GM19240 (cell line): ENCODE results near the gene ECE1.
"Not testable (repeated sequence)": the region's sequence is repeated elsewhere in the genome, so short reads cannot be mapped to it uniquely, and the experiment has no call there.

Source experiments
- DNase-seq: peaks from one replicate; pipeline ENCODE4 v3.0.0; 2011; ENCODE audit warnings: low spot score; ENCODE audit not compliant: insufficient read length

The ECE1 gene

DNA sequence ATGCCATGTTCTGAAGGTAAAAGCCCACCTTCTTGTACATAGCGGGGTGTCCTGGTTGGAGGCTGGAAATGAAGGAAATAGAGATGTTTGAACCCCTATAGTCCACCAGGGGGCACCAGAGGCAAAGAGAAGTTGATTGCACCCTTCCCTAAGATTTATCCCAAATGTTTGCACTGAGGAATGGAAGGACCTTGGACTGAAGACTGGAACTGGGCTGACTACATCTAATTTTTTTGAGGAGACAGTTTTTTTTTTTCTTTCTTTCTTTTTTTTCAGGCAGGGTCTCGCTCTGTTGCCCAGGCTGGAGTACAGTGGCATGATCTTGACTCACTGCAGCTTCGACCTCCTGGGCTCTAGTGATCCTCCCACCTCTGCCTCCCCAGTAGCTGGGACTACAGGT lies 58.2 kb downstream of the ECE1 start:
- peak; percentile 39 for DNase-seq

DNA sequence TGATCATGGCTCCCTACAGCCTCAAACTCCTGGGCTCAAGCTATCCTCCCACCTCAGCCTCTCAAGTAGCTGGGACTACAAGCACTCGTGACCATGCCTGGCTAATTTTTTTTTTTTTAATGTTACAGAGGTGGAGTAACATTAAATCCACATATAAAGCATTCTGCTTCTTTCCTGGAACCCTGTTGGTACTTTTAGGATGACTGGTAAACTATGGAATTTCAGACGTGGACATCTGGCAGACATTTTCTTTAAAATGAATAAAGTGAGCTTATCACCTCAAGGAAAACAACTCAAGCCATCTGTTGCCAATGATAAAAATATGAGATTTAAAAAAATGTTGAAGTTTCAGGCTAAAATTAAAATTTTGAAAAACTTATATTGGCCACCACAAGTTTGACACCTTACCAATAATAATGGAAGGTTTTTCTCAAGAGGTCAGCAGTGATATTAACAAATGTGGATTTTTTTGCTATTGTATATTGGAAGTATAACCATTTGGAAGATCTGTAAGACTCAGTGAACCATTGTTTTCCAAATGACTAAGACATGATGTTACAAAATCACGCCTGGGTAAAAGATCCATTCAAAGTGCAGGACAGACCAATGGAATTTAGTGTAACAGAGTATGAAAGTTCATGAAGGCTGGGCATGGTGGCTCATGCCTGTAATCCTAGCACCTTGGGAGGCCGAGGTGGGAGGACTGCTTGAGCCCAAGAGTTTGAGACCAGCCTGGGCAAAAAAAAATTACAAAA lies 60.8 kb downstream of the ECE1 start:
- DNase-seq: no peak

GRCh38 chr1:21228224-21228623 lies 62.0 kb downstream of the ECE1 start:
- DNase-seq: not testable (repeated sequence)

DNA sequence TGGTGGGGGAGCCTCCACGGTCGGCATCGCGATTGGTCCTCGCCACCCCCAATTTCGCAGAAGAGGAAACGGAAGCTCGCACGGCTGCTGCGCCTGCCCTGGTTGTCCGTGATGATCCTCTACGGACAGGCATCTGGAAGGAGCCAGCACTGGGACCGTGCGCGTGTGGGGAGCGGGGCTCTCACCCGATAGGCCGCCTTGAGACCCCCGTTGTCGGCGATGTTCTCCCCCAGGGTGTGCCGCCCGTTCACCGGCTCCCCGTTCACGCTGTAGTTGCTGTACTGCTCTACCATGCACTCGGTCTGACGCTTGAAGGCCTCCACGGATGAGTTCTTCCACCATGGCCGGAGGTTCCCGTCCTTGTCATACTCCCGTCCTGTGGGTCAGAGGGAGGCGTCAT lies 65.2 kb downstream of the ECE1 start:
- no peak for DNase-seq

- DNase-seq: no peak
These were observed 69.4 kb downstream of the ECE1 start for GRCh38 chr1:21220815-21221214.

DNA sequence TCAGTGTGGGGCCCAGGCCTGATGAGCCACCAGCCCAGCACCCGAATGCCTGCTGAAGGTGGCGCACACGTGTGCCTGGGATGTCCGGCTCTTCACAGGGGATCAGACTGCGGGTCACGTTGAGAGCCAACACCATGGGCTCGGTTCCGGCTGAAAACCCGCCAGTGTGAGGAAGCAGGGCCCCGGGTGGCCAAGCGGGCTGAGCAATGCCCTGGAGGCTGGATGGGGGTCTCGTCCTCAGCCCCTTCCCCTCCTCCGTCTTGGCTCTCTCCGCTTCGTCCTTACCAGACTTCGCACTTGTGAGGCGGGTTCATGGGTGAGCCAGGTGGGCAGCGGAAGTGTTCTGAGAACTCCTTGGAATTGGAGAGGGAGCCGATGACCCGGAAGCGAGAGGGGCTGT lies 70.6 kb downstream of the ECE1 start:
- DNase-seq: no peak

- no peak for DNase-seq
These were observed 72.3 kb downstream of the ECE1 start for GRCh38 chr1:21217812-21218596.

- no peak for DNase-seq
These were observed 73.1 kb downstream of the ECE1 start for GRCh38 chr1:21216835-21217811.

- DNase-seq: no peak
These were observed 78.1 kb downstream of the ECE1 start for GRCh38 chr1:21212126-21212525.

GRCh38 chr1:21208137-21208700 lies 82.0 kb downstream of the ECE1 start:
- not testable (repeated sequence) for DNase-seq

GRCh38 chr1:21206117-21206516 lies 84.1 kb downstream of the ECE1 start:
- no peak for DNase-seq

DNA sequence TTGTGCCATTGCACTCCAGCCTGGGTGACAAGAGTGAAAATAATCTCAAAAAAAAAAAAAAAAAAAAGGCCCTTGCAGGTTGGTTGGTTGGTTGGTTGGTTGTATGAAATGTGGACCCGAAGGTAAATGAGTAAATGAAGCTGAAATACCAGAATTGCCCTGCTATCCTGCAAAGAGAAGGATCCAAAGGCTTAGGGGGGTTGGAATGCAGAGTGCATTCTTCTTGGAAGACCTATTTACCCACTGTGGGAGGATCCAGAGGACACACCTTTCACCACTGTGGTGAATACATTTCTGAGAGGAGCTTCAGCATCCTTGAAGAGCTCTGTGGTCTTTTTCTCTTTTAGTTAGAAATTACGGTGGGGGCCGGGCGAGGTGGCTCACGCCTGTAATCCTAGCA lies 84.8 kb downstream of the ECE1 start:
- no peak for DNase-seq

DNA sequence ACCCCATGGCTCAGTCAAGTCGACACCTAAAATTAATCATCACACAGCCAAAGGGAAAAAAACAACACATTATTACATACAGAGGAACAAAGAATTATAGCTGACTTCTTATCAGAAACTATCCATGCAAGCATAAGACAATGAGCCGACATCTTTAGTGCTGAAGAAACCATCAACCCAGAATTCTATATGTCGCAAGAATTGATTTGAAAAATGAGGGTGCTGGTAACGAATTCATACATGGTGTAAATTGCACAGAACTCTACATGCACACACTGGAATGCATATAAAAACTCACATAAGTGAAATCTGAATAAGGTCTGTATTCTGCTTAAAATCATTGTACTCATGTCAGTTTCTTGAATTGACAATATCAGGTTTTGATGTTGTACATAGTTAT lies 88.6 kb downstream of the ECE1 start:
- no peak for DNase-seq

DNA sequence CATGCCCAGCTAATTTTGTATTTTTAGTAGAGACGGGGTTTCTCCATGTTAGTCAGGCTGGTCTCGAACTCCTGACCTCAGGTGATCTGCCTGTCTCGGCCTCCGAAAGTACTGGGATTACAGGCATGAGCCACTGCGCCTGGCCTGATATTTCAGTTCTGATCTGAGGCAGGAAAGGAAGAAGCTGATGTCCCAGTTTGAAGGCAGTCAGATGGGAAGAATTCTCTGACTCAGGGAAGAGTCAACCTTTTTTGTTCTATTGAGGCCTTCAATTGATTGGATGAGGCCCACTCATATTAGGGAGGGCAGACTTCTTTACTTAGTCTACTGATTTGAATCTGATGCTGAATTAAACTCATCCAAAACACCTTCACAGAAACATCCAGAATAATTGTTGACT lies 89.0 kb downstream of the ECE1 start:
- not testable (repeated sequence) for DNase-seq

- no peak for DNase-seq
These were observed 89.5 kb downstream of the ECE1 start for GRCh38 chr1:21200767-21201166.

DNA sequence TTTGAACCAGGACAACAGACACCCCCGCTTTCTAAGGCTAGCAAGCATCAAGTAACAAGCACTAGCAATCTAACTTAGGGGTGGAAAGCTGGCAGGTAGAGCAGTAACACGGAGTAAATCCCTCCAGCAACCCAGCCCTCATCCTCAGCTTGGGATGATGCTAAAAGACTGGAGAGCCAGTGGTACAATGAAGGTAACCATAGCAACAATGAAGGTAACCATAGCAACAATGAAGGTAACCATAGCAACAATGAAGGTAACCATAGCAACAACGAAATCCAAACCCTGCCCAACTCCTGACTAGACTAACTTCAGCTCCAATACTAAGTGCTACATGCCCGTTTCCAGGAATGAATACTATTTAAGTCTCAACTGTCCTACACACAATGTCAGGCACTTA lies 91.3 kb downstream of the ECE1 start:
- DNase-seq: no peak

DNA sequence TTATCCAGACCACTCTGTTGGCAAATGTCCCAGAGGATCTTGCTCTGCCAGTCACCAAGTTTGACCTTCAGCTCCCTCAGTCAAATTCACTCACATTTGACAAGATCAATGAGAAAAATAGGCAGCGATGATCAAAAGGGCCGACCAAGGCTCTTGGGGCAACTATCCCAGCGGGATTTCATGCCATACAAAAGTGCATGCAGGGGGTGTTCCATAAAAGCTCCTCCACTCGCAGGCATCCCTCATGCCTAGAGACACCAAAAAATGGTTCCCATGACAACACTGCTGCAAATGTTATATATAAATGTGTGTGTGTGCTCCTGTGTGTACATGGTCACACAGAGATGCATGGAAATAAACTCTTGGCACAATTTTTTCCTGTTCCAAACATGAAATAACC lies 97.4 kb downstream of the ECE1 start:
- DNase-seq: no peak

- no peak for DNase-seq
These were observed 98.0 kb downstream of the ECE1 start for GRCh38 chr1:21192284-21192683.

GRCh38 chr1:21190771-21191170 lies 99.5 kb downstream of the ECE1 start:
- not testable (repeated sequence) for DNase-seq

- no peak for DNase-seq
These were observed 100.3 kb downstream of the ECE1 start for GRCh38 chr1:21189906-21190500.

DNA sequence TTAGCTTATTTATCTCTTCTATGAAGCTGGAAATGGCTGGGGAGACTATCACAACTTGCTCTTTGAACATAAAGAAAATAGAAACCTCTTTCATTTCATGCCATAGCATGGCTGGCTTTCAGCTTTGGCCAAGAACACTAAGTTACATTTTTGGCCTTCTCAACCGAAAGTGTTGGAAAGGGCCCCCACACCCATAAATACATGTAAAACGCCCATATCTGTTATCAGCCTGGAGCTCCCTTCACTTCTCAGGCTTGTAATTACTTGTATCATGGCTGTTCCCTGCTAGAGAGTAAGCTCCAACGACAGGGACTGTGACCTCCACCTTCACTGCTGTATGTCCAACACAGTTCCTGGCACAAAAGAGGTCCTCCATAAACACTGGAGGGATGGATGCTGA lies 100.8 kb downstream of the ECE1 start:
- no peak for DNase-seq
